ENCODE results near the gene TRMT61A.

The TRMT61A gene

GRCh38 chr14:103569408-103569807, 40.4 kb downstream of the TRMT61A start:
- FAIRE-seq = no peak

- no peak for FAIRE-seq
These were observed 45.1 kb downstream of the TRMT61A start for GRCh38 chr14:103574104-103574503.

GRCh38 chr14:103574707-103575285, 45.8 kb downstream of the TRMT61A start:
- FAIRE-seq = no peak

GRCh38 chr14:103576371-103577024, 47.5 kb downstream of the TRMT61A start:
- peak; percentile 21 for FAIRE-seq

GRCh38 chr14:103578401-103579075, 49.5 kb downstream of the TRMT61A start:
- no peak for FAIRE-seq

GRCh38 chr14:103581206-103581605, 52.2 kb downstream of the TRMT61A start:
- no peak for FAIRE-seq

DNA sequence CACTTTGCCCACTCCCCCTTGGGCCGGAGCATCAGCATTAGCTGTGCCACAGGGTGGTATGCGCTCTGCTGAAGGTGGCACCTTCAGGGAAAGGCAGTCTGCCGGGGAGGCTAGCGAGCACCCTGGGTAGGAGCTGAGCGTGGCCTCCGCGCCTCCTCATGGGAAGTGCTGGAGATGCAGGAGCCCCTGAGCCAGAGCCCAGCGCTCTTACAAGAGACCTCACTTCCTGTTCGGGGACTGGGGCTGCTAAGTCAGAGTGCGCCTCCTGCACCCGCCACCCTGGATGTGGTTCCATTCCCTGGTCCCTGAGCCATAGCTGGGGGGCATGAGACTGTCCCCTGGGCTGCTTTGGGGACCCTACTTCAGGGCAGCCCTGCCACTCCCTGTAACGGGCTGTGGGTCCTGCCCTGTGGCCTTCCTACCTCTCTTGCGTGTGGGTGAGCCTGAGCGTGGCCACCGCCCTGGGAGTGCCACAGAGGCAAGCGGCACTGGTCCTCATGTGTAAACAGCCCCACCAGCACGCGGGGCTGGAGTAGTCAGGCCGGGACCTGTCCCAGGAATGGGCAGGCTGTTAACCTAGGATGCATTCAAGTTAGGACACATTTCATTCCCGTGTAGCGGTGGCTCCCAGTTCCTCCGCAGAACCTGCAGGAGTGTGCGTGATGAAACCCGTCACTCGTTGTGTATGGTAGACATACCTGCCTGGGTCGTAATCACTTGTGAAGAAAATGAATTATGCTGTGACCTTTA, 53.1 kb downstream of the TRMT61A start:
- FAIRE-seq = no peak

GRCh38 chr14:103584326-103584915, 55.4 kb downstream of the TRMT61A start:
- no peak for FAIRE-seq

All from islet of Langerhans (tissue), 1 donor.